Muscle layer of duodenum (tissue), 2 donors: ENCODE measurements around the gene RPS3.
A peak's percentile ranks its signal among the peaks of the same experiment; 100 is the strongest.

Source experiments
- H3K27ac ChIP-seq: one replicate; pipeline ENCODE4 v1.7.0; 2013; ENCODE audit warnings: mild to moderate bottlenecking, low read length
- H3K27me3 ChIP-seq: one replicate; pipeline ENCODE4 v1.7.0; 2013; ENCODE audit warnings: low read depth, mild to moderate bottlenecking, control low read depth, low read length
- H3K36me3 ChIP-seq, 2 donors: one replicate each; pipeline ENCODE4 v1.7.0; 2013; ENCODE audit warnings: low read length in 2 of 2, control low read depth in 1 of 2, mild to moderate bottlenecking in 1 of 2; ENCODE audit not compliant: insufficient read depth in 2 of 2, control insufficient read depth in 1 of 2
- H3K4me1 ChIP-seq, 2 donors: one replicate each; pipeline ENCODE4 v1.7.0; 2013; ENCODE audit warnings: low read length in 2 of 2, mild to moderate bottlenecking in 2 of 2, control low read depth in 1 of 2, moderate library complexity in 1 of 2; ENCODE audit not compliant: insufficient read depth in 2 of 2, control insufficient read depth in 1 of 2
- H3K4me3 ChIP-seq, 2 donors: one replicate each; pipeline ENCODE4 v1.7.0; 2013; ENCODE audit warnings: low read length in 2 of 2, low read depth in 1 of 2, mild to moderate bottlenecking in 1 of 2
- H3K9me3 ChIP-seq, 2 donors: one replicate each; pipeline ENCODE4 v1.7.0; 2013; ENCODE audit warnings: low read length in 2 of 2, control low read depth in 1 of 2, mild to moderate bottlenecking in 1 of 2; ENCODE audit not compliant: control insufficient read depth in 1 of 2
- donor health status: healthy.

The RPS3 gene

GRCh38 chr11:75430714-75431532 is 31.6 kb downstream of the RPS3 start:
- peaks cover 0 to 6% of the 10 kb centered on the region in 2 donors for H3K4me1 ChIP-seq
- no peaks in the 10 kb centered on the region for H3K9me3 ChIP-seq
- peak overlapping the region; percentile 22 to 43 for H3K4me3 ChIP-seq
- peaks cover 28% of the 10 kb centered on the region for H3K27me3 ChIP-seq
- H3K36me3 ChIP-seq = no peaks in the 10 kb centered on the region
- no peak overlapping the region for H3K27ac ChIP-seq

GRCh38 chr11:75431533-75432525 is 32.5 kb downstream of the RPS3 start:
- no peak overlapping the region for H3K4me3 ChIP-seq
- H3K36me3 ChIP-seq = no peaks in the 10 kb centered on the region
- H3K4me1 ChIP-seq = peaks cover 0 to 6% of the 10 kb centered on the region in 2 donors
- no peak overlapping the region for H3K27ac ChIP-seq
- peaks cover 28% of the 10 kb centered on the region for H3K27me3 ChIP-seq
- H3K9me3 ChIP-seq = no peaks in the 10 kb centered on the region

DNA sequence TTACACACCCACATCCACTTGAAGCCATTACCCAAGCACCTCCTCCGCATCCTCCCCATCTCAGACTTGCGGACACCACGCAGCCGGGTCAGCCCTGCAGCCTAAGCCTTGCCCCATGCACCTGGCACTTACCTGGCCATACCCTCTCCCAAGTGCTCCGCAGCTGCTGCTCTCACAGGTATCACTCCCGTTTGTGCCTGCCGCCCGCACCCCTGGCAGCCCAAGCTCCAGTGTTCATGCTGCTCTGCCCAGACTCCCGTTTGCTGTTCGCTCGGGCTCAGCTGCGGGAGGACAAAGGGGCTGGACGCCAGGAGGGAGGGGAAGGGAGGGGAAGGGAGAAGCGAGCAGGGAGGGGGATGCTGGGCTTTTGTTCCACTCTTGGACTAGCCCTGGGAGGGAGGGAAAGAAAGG is 33.6 kb downstream of the RPS3 start, which contains the start of gene KLHL35:
TSS of gene KLHL35 (minus strand) at position 293 of the 411 bp plus-strand sequence. CDS start 2,574 bp downstream, outside the sequence.
- H3K4me1 ChIP-seq = peaks cover 0 to 6% of the 10 kb centered on the region in 2 donors
- H3K36me3 ChIP-seq = no peaks in the 10 kb centered on the region
- peaks cover 28% of the 10 kb centered on the region for H3K27me3 ChIP-seq
- no peak within 1 kb of the TSS for H3K27ac ChIP-seq
- H3K9me3 ChIP-seq = no peaks in the 10 kb centered on the region
- H3K4me3 ChIP-seq = no peak within 1 kb of the TSS

DNA sequence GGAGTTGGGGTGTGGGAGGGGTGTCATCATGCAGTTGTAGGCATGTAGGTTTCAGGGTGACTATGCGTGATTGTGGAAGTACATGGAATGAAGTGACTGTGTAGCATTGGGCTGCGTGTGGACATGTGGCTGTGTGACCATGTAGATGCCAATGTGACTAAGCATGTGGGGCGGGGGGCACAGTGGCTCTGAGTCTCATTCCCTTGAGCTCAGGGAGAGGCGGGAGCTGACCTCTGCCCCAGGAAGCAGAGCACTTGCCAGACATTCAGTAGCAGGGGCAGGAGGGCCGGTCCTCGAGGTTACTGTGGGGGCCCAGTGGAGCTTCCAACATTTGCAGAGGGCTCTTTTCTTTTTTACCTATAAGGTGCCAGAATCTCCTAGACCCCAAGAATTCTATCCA is 34.1 kb downstream of the RPS3 start:
- H3K4me1 ChIP-seq = peaks cover 0 to 6% of the 10 kb centered on the region in 2 donors
- H3K27ac ChIP-seq = no peak overlapping the region
- no peaks in the 10 kb centered on the region for H3K9me3 ChIP-seq
- no peak overlapping the region for H3K4me3 ChIP-seq
- peaks cover 28% of the 10 kb centered on the region for H3K27me3 ChIP-seq
- H3K36me3 ChIP-seq = no peaks in the 10 kb centered on the region

- Histone ChIP-seq H3K4me3 (no peak overlapping the region), H3K27me3 (peaks cover 25% of the 10 kb centered on the region)
Observed at GRCh38 chr11:75434051-75434450, 34.7 kb downstream of the RPS3 start.

GRCh38 chr11:75434886-75435570 is 35.7 kb downstream of the RPS3 start:
- H3K4me1 ChIP-seq = peaks cover 0 to 6% of the 10 kb centered on the region in 2 donors
- H3K9me3 ChIP-seq = no peaks in the 10 kb centered on the region
- H3K4me3 ChIP-seq = no peak overlapping the region
- no peaks in the 10 kb centered on the region for H3K36me3 ChIP-seq
- H3K27ac ChIP-seq = no peak overlapping the region
- H3K27me3 ChIP-seq = peaks cover 18% of the 10 kb centered on the region

More at GRCh38 chr11:75434051-75434450, 34.7 kb downstream of the RPS3 start:
- Histone ChIP-seq H3K4me1 (peaks cover 0 to 6% of the 10 kb centered on the region in 2 donors), H3K9me3 (no peaks in the 10 kb centered on the region), H3K36me3 (no peaks in the 10 kb centered on the region), H3K27ac (no peak overlapping the region)

GRCh38 chr11:75435571-75435925 is 36.2 kb downstream of the RPS3 start:
- Histone ChIP-seq H3K4me1 (peaks cover 0 to 3% of the 10 kb centered on the region in 2 donors), H3K27ac (no peak overlapping the region)

GRCh38 chr11:75436806-75437205 is 37.5 kb downstream of the RPS3 start:
- peaks cover 3% of the 10 kb centered on the region for H3K27me3 ChIP-seq
- H3K4me3 ChIP-seq = no peak overlapping the region
- no peaks in the 10 kb centered on the region for H3K9me3 ChIP-seq
- no peak overlapping the region for H3K27ac ChIP-seq
- H3K36me3 ChIP-seq = no peaks in the 10 kb centered on the region
- no peaks in the 10 kb centered on the region for H3K4me1 ChIP-seq

More at GRCh38 chr11:75435571-75435925, 36.2 kb downstream of the RPS3 start:
- Histone ChIP-seq H3K9me3 (no peaks in the 10 kb centered on the region), H3K36me3 (no peaks in the 10 kb centered on the region), H3K4me3 (no peak overlapping the region), H3K27me3 (peaks cover 15% of the 10 kb centered on the region)

- Histone ChIP-seq H3K27ac (no peak overlapping the region), H3K27me3 (no peaks in the 10 kb centered on the region), H3K9me3 (no peaks in the 10 kb centered on the region), H3K4me1 (no peaks in the 10 kb centered on the region), H3K36me3 (no peaks in the 10 kb centered on the region), H3K4me3 (no peak overlapping the region)
Observed at GRCh38 chr11:75437966-75438659, 38.8 kb downstream of the RPS3 start.

- Histone ChIP-seq H3K9me3 (no peaks in the 10 kb centered on the region), H3K4me1 (no peaks in the 10 kb centered on the region), H3K27ac (no peak overlapping the region), H3K4me3 (no peak overlapping the region), H3K27me3 (no peaks in the 10 kb centered on the region), H3K36me3 (no peaks in the 10 kb centered on the region)
Observed at GRCh38 chr11:75439026-75439425, 39.7 kb downstream of the RPS3 start.
